Fibroblast of the aortic adventitia (primary cell): ENCODE data around the gene FRYL. TPM values are rescaled to one million over a fixed set of nuclear protein-coding genes. Genes with fewer than 3 reads are reported as not detected.
A peak's percentile ranks its signal among the peaks of the same experiment; 100 is the strongest.

Source experiments
- DNase-seq: peaks from one replicate; pipeline ENCODE4 v3.0.0-alpha.2; 2010; ENCODE audit warnings: low read depth
- H3K4me3 ChIP-seq: 2 replicates; pipeline ENCODE4 v1.5.1; 2011; ENCODE audit warnings: low read depth, mild to moderate bottlenecking, control low read depth, low read length, moderate library complexity
- total RNA-seq: library from RNA; depleted of rRNA; stranded (reverse); fragments of >200 nt; gene quantifications from 2 replicates; pipeline ENCODE4 v1.2.3, GENCODE V29; 2012; ENCODE audit warnings: low replicate concordance
- TF ChIP-seq, protein P1 (sequence below): IDR thresholded peaks from 2 replicates; pipeline ENCODE4 v1.5.1; 2011; ENCODE audit warnings: mild to moderate bottlenecking, low read length, control low read depth, inconsistent platforms; ENCODE audit not compliant: insufficient read depth

FRYL gene
- total RNA-seq, 1 donor: 60.3 TPM

DNA sequence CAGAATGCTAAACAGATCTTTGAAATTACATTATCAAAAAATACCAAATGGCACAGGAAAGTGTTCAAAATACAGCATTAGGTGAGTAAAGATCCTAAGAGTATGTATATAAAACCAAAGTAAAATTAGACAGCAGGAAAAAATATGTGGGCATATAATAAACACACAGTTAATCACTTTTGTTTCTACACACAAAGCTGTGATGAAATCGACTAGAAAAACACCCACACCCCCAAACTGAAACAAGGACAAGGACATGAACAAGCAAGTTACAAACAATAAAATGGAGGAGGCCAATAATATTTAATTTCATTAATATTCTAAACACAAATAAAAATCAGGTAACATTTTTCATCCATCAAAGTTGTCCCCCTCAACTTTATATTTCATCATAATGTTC is 143.2 kb downstream of the FRYL start:
- TF ChIP-seq, protein P1, sequence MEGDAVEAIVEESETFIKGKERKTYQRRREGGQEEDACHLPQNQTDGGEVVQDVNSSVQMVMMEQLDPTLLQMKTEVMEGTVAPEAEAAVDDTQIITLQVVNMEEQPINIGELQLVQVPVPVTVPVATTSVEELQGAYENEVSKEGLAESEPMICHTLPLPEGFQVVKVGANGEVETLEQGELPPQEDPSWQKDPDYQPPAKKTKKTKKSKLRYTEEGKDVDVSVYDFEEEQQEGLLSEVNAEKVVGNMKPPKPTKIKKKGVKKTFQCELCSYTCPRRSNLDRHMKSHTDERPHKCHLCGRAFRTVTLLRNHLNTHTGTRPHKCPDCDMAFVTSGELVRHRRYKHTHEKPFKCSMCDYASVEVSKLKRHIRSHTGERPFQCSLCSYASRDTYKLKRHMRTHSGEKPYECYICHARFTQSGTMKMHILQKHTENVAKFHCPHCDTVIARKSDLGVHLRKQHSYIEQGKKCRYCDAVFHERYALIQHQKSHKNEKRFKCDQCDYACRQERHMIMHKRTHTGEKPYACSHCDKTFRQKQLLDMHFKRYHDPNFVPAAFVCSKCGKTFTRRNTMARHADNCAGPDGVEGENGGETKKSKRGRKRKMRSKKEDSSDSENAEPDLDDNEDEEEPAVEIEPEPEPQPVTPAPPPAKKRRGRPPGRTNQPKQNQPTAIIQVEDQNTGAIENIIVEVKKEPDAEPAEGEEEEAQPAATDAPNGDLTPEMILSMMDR: no peak
- no peak overlapping the region for H3K4me3 ChIP-seq
- DNase-seq: no peak

DNA sequence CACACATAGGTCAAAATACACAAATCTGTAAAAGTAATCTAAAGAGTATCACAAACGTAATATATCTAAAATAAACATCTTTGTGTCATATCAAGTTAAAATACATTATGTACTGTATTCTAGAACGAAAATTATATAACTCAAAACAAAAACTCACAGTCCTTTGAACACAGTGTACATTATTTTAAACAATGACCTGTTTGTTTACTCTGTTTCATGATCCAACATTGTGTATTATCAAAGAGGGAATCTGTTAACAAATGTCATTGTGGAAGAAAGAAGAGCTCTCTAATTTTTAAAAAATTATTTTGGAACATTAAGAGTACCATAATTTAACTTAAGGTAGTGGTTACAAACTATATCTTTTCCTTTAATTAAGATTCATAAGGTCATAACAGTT is 144.1 kb downstream of the FRYL start:
- H3K4me3 ChIP-seq: no peak overlapping the region
- TF ChIP-seq, protein P1: no peak
- DNase-seq: no peak

- DNase-seq: peak; percentile 14
- no peak overlapping the region for H3K4me3 ChIP-seq
- TF ChIP-seq, protein P1: no peak
Measured at GRCh38 chr4:48635310-48635709, 144.8 kb downstream of the FRYL start.

DNA sequence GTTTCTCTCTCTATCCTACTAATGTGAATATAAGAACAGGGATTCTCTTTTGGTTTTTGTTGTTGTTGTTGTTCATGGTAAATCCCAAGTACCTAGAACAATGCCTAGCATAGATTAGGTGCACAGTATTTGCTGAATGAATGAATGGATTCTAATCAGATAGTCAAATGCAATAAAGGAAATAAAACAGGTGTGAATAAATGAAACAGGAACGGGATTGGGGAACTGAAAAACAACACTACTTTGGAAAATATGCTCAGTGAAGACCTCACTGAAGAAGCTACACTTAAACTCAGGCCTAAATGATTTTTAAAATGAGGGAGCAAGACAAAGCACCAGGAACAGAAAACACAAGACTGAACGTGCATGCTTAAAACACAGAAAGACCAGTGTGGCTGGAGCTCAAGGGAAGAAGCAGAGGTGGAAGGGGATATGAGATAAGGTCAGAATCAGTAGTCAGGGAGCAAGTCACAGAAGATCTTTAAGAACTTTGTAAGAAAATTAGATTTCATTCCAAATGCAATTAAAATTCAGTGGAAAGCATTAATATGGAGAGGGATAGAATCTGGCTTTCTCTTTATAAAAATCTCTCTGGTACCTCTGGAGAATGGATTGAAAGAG is 145.3 kb downstream of the FRYL start:
- no peak overlapping the region for H3K4me3 ChIP-seq
- TF ChIP-seq, protein P1: no peak
- no peak for DNase-seq

- H3K4me3 ChIP-seq: no peak overlapping the region
- no peak for DNase-seq
- TF ChIP-seq, protein P1: no peak
Measured at GRCh38 chr4:48633657-48634056, 146.4 kb downstream of the FRYL start.

DNA sequence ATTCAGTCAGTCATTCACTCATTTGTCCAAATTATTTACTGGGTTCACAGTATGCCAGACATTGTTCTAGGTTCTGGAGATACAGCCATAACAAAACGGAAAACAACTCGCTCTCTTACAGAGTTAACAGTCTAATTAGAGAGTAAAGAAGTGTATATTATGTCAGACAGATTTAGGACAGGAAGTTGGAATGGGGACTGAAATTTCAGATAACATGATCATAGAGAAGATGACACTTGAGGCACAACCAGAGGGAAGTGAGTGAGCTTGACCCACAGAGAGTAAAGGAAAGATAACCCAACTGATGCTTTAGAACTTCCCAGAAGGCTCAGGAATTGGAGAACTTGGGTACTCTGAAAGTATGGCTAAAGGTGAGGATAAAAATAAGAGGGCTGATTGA is 150.6 kb downstream of the FRYL start:
- TF ChIP-seq, protein P1: no peak
- no peak for DNase-seq
- no peak overlapping the region for H3K4me3 ChIP-seq
